Adrenal gland (tissue), 5 donors: ENCODE measurements around the gene CORO7.

Experiments used
- CTCF ChIP-seq, 6 experiments: fragments of 450-650 bp in 4 of 6; fragments of 200-600 bp in 2 of 6; sonication (generic) in 1 of 6; IDR thresholded peaks; 1 replicate in 5 of 6; 2 replicates in 1 of 6; pipeline versions ENCODE4 v1.5.1 to v1.8.0; 2016 to 2021; ENCODE audit warnings: antibody characterized with exemption in 6 of 6, mild to moderate bottlenecking in 2 of 6, moderate library complexity in 1 of 6
- POLR2A ChIP-seq, 2 donors: fragments of 450-650 bp; IDR thresholded peaks; one replicate each; pipeline ENCODE4 v1.6.1; 2017; ENCODE audit warnings: antibody characterized with exemption in 2 of 2, mild to moderate bottlenecking in 2 of 2, moderate library complexity in 1 of 2
- donor health status: DM: no; HTN: no; CAD: no.

GRCh38 chr16:4358236-4358635 is 58.2 kb downstream of the CORO7 start:
- TF ChIP-seq CTCF (IDR thresholded peaks at IDR 0.05) (no peak), POLR2A (IDR thresholded peaks at IDR 0.05) (no peak)
